Measurements from ENCODE around the gene LCP2.

GRCh38 chr5:170270293-170271069 lies 27.1 kb downstream of the LCP2 start:
- TF ChIP-seq CTCF (conservative IDR thresholded peaks at IDR 0.05; ENCODE audit: low read depth, low read length) (no peak), MAZ (IDR thresholded peaks at IDR 0.05; ENCODE audit: borderline replicate concordance, low read depth, low read length) (no peak)
